SW 1271 (cell line): Measurements from ENCODE around the gene CSNK1A1.
A peak's percentile ranks its signal among the peaks of the same experiment; 100 is the strongest.
"Not testable (repeated sequence)": the region's sequence is repeated elsewhere in the genome, so short reads cannot be mapped to it uniquely, and the experiment has no call there.

Experiments
- DNase-seq, 2 experiments: peaks; one replicate each; lab custom pipeline; 2025; lab: John Stamatoyannopoulos, UW

CSNK1A1 gene

GRCh38 chr5:149456597-149457392 lies 94.4 kb downstream of the CSNK1A1 start:
- DNase-seq = no peak

GRCh38 chr5:149455889-149456409 lies 95.3 kb downstream of the CSNK1A1 start:
- DNase-seq = no peak

DNA sequence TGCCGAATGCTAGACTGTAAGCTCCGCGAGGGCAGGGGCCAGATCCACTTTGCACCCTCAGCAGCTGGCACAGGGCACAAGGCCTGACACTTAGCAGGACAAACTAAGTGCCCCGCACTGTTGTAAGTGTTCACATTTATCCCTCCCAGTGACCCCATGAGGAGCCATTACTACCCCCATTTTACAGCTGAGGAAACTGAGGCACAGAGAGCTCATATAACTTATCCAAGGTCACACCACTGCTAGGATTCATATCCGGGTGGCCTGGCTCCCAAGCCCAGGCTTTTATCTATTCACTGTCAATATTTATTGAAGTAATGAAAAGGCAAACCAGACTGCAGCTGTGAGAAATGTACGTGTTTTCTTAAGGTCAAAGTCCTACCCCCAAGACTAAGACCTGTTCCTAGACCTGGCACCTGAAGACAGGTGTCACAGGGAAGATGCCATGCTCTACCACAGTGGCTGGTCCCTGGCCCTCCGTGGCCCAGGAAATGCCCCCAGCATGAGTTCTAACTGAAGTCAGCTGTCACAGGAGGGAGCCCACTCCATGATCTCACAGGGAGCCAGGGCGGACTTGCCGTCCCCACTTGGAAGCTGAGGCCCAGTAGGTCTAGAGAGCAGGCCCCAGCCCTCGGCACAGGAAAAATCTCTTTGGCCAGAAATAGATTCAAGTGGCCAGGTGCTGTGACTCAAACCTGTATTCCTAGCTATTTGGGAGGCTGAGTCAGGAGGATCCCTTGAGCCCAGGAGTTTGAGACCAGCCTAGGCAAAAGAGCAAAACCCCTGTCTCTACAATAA lies 97.4 kb downstream of the CSNK1A1 start:
- DNase-seq = no peak

DNA sequence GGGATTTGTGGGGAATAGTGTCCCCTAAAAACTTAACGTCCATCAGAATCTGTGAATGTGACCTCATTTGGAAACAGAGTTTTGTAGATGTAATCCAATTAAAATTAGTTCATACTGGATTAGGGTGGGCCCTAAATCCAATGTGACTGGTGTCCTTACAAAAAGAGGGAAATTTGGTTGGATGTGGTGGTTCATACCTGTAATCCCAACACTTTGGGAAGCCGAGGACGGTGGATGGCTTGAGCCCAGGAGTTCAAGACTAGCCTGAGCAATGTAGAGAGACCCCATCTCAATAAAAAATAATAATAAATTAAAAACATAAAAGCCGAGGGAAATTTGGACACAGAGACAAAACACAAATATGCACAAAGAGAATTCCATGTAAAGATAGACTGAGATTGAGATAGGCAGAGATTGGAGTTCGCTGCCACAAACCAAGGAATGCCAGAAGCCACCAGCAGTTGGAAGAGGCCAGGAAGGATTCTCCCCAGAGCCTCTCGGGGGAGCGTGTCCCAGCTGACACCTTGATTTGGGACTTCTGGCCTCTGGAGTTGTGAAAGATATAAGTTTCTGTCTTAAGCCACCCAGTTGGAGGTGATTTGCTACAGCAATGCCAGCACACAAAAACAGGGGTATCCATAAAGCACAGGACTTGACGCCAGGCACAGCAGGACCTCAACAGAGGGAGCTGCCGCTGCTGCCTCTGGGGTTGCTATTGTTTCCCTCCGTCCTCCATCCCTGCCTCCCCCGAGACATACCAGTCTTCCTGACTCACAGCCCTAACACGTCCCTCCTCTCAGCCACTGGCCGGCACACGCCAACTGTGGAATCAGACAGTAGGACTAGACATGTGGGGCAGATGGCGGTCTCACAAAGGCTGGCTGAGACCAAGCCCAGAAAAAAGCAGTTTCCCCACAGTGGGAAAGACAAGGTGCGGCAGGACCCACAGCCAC lies 98.3 kb downstream of the CSNK1A1 start:
- no peak for DNase-seq

DNA sequence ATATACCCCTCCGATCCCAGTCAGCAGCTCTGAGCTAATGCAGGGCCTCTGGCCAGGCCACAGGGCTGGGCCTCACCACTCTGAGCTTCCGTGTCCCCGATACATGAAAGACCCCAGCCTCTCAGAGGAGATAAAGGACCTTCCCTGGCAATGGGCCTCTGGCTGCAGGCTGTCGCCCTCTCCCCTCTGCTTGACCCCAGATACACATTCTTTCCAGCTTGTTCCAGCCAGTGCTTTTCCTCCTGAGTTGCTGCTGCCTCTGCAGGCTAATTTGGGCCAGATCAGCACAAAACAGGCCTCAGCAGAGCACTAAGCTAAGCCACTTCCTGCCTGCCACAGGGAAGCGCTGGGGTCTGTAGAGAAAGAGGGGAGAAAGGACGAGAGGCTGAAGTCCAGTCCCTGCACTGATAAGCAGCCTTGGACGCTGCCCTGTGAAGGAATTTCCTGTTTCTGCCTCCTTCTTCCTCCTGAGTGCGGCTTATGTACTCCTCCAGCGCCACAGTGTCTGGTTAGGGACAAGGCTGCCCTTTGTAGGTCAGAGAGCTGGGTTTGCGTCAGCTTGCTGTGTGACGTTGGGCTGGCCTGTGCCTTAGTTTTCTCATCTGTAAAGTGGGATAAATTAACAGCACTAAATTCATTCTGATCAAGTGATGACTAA lies 99.1 kb downstream of the CSNK1A1 start:
- peak in 1 of 2 experiments; percentile 29 for DNase-seq

DNA sequence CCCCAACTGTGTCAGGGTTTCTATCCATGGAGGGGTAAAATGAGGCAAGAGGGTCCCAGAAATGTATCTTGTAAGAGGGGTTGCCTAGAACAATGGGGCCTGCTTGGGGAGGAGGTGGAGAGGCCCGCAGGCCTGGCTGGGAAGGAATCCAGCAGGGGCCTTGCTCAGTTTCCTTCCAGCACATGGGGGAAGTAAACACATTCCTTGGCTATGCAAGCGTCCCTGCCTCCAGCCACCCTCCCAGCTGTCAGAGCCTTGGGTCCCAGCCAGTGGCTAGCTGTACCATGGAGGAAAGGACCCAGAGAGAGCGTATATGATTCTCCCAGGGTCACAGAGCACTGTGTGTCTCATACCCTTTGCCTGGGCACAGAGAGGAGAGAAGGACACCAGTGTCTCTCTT lies 101.0 kb downstream of the CSNK1A1 start:
- no peak for DNase-seq

DNA sequence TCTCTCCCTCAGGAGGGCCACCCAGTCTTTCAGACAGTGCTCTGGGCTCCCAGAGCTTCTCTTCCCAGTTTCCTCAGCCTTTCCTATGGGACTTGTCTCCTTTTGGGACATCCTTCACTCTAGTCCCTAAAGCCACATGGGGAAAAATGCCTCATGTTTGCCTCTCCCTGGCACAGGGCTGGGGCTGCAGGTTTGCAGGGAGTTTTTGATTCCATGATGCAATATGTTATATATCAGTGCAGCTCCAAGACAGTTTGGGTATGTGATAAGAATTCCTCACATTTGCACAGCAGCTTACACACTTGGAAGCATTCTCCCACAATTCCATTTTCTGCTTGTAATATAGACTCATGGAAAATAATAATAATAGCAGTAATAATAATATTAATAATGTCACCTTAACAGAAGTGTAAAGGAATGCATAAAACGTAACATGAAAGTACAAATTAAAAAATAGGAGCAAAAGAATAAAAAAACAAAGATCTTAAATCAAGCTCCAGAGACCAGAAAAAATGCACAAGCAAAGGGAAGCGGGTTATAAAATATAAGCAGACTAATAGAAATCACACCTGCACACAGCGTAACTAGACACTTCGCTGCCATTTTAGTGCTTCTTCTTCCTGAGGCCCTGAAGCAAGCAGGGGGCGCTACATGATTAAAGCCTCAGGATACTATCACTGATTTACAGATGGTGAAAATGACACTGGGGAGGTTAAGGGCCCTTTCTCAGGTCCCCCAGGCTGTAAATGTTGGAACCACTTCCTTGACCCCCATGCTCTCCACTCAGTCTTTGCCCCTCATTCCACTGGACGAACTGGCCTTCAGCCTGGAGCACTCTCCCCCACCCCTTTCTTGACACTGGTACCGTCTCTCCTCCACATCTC lies 102.2 kb downstream of the CSNK1A1 start:
- DNase-seq = no peak

DNA sequence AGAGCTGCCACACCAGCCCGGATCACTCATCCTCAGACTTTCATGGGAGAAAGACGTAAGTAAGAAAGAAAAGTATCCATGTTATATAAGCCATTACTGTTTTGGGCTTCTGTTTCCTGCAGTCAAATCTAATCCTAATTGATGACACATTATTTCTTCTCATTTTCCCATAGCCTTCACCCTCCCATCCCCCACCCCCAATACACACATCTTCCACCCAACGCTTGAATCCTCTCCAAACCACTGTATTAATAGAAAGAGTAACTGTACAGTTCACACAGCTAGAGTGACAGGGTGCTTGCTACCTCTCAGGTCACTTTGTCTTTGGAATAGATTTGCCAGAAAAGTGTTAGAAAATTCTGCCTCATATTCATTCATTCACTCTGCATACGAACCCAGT lies 102.8 kb downstream of the CSNK1A1 start:
- DNase-seq = no peak

DNA sequence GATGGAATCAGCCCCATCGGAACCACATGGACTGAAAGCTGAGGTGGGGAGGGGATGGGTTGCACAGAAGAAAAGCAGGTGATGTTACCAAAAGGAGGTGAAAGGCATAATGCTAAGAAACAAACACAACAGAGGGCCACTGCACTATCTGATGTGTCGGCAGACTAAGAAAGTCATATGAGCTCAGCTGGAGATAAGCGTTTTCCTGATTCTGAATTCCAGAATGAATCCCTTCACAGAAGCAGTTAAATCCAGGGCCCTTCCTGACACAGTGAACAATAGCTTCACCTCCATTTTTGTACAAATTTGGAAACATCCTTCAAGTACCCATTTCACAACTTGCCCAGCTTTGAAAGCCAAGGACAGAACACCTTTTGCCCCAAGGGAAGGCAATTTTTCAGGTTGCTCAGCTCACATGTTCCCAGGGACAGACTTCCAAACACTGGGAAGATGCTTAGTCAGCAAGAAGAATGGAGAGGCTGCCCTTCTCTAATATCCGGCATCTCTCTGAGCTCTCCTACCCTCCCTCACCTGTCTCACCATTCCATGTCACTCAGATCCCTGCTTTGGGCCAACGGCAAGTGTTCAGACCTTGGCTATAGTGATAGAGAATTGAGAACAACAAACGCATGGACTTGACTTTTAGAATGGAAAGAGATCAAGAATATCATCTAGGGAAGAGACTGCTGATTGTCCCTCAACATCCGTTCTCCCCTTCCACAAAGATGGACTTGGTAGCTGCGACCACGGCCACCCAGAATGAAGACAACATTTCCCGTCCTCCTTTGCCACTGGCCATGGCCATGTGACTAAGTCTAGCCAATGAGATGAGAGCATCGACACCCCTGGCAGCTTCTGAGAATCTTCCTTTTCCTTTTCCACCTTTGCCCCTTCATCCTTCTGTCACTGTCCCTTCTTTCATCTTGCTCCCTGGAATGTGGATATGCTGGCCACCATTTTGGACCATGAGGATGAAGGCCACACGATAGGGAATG lies 103.6 kb downstream of the CSNK1A1 start:
- DNase-seq = no peak

GRCh38 chr5:149446794-149447193 lies 104.4 kb downstream of the CSNK1A1 start:
- DNase-seq = not testable (repeated sequence)

DNA sequence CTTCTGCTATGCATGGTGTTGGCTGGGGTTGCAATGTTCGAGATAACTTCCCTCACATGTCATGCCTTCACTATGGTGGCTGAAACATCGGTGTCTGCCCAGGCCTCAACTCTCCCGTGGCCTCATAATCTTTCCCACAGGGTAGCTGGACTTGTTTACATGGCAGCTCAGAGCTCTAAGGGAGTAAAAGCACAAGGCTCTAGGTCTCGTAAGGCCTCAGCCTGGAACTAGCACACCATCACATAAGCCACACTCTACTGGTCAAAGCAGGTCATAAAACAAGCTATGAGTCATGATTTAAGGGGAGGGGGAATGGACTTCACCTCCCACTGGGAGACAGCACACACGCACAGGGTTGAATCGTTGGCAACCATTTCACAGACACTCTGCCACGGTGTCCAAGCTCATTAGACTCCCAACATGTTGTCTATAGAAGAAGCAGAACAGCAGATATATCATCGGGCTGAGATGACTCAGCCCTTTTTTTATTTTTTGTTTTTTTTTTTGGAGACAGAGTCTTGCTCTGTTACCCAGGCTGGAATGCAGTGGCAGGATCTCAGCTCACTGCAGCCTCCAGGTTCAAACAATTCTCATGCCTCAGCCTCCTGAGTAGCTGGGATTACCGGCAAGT lies 105.4 kb downstream of the CSNK1A1 start:
- no peak for DNase-seq

- DNase-seq = no peak
Measured at GRCh38 chr5:149445343-149445738, 105.9 kb downstream of the CSNK1A1 start.

GRCh38 chr5:149444430-149444829 lies 106.8 kb downstream of the CSNK1A1 start:
- DNase-seq = not testable (repeated sequence)

GRCh38 chr5:149443210-149443609 lies 108.0 kb downstream of the CSNK1A1 start:
- no peak for DNase-seq

- peak in 1 of 2 experiments; percentile 69 for DNase-seq
Measured at GRCh38 chr5:149442563-149443182, 108.6 kb downstream of the CSNK1A1 start.
